ENCODE data around the gene SGMS1.

DNA sequence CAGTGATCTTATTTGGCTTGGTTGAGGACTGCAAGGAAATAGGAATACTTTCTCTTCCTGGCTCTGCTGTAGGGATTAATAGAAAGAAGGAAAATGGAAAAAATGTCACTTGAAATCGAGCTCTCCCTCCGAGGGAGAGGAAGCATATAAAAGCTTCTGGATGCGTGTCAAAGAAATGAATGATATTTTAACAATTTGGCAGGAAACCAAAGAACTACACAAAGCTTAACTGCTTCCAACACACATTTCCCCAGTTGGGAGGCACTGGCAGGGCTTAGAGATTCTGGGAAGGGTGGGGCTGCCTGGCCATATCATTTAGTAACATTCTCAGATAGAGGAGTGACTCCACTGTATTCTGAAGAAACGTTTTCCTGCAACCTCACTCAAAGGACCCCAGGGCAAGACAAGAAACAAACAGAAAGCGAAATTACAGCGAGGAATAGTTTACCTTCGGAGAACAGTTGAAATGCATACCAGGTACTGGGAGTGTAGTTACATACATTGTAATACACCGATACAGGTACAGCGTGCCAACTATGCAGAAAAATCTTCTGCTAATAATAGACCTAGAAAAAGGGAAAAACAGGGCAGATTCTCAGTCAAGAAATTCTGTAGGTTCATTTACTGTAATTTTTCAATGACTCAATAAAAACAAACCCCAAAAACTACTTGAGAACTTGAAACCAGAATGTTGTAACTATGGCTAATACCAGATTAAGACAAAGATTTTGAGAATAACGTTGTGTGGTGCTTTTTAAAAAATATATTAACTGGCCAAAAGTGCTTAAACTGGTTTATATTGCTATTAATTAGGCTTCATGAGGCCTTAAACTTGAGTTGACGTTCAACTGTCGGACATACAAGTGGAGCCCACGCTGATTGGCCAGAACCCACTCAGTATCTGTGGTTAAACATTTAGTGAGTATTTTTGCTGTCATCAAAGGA is 296.7 kb downstream of the SGMS1 start:
- TF ChIP-seq CTCF (IDR thresholded peaks at IDR 0.05 in 8 of 11, conservative IDR thresholded peaks at IDR 0.05 in 3 of 11), result no peak
- TF ChIP-seq POLR2AphosphoS5 (IDR thresholded peaks at IDR 0.05), result no peak
- TF ChIP-seq POLR2A (IDR thresholded peaks at IDR 0.05), result no peak
